NCI-H510A treated with DMSO at 0.1 percent for 48 hours (cell line): ENCODE data around the gene DLX1.
A peak's percentile ranks its signal among the peaks of the same experiment; 100 is the strongest.
"Not testable (repeated sequence)": the region's sequence is repeated elsewhere in the genome, so short reads cannot be mapped to it uniquely, and the experiment has no call there.

ENCODE experiments used
- DNase-seq: peaks from one replicate; lab custom pipeline; 2025; lab: John Stamatoyannopoulos, UW

Gene DLX1

DNA sequence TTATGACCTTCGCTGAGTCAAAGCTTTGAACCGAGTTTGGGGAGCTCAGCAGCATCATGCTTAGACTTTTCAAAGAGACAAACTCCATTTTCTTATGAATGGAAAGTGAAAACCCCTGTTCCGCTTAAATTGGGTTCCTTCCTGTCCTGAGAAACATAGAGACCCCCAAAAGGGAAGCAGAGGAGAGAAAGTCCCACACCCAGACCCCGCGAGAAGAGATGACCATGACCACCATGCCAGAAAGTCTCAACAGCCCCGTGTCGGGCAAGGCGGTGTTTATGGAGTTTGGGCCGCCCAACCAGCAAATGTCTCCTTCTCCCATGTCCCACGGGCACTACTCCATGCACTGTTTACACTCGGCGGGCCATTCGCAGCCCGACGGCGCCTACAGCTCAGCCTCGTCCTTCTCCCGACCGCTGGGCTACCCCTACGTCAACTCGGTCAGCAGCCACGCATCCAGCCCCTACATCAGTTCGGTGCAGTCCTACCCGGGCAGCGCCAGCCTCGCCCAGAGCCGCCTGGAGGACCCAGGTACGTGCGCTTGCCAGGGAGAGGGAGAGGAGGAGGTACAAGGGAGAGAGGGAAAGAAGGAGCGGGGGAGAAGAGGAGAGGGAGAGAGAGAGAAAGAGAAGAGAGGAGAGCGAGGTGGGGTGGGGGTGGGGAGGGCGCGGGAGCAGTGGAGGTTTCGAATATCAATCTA, at the start of gene DLX1:
Gene DLX1, plus strand, starts transcription at position 48 of the 700 bp plus-strand sequence. Its CDS starts 171 bp downstream, at position 219.
- DNase-seq, result peak; percentile 89

GRCh38 chr2:172038121-172038520, 47.2 kb upstream of the DLX1 start:
- no peak for DNase-seq

- no peak for DNase-seq
Observed at GRCh38 chr2:172038604-172039003, 46.7 kb upstream of the DLX1 start.

- DNase-seq, result no peak
Observed at GRCh38 chr2:172039011-172039704, 46.1 kb upstream of the DLX1 start.

DNA sequence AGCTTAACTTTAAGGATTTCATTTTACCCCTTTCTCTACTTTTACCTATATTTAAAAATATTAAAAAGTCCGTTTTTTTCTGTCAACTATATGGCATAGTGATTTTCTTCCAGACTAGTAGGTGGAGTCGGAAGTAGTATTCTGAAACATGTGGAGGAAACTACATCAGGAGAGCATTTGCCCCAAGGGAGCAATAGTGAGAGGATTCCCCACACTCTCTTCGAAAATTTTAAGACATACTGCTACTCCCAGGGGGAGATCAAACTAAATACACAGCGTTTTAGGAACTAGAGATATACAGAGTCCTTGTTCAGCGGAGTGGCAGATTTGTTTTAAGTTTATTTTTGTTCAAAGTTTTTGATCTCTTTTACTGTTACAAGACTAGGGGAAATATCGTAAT, 45.0 kb upstream of the DLX1 start:
- DNase-seq, result no peak

DNA sequence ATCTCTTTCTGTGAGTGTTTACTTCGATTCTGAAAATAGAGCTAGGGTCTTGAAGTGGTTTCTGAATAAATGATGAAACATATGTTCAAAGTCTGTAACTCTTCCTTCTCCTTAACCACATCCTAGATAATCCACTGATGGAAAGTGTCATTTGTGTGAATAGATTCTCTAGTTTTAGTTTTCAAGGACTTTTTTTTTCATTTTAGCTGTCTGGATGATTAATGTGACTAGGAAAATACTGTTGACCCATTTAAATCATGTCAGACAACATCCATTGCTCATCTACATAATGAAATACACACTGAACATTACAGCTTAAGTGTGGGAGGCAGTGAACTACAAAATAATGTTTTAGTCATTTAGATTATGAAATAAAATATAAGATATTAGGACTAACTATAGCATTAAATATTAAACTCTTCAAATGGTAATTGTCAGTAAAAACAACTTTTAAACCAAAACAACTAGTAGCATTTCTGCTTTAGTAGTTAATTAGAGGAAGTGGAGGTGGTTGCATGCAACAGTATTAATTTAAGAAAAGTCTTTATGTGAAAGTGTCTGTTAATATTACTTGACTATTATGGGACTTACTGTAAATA, 39.1 kb upstream of the DLX1 start:
- no peak for DNase-seq

GRCh38 chr2:172046866-172047565, 38.3 kb upstream of the DLX1 start:
- no peak for DNase-seq

GRCh38 chr2:172047566-172048507, 37.5 kb upstream of the DLX1 start:
- DNase-seq, result no peak

GRCh38 chr2:172048508-172049503, 36.5 kb upstream of the DLX1 start:
- no peak for DNase-seq

GRCh38 chr2:172049567-172050120, 35.7 kb upstream of the DLX1 start:
- DNase-seq, result no peak

DNA sequence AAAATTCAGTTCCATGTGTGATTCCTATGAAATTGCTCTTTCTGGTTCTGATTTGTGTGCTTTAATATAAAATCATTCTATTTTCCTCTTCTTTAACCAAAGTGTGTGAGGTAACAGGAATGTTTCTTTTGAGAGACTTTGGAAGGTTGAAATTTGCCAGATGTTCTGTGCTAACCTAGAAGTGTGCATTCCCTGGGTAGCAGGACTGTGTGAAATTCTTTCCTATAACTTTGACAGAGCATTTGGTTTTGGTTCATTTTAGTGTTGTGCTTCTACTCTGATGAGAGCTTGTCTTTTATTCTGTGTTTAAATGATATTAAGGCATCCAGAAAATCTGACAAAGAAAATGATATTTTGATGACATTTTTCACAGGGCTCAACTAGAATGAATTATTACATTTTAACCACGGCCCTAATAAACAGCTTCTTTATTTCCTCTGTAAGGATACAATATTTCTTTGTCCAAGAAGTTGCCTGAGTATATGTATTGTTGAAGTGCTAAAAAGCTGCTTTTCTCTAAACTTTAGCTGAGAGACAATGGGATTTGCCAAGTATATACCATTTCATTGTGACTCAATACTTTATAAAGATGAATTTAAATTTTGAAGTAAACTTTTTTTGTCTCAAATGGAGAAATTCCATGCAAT, 34.7 kb upstream of the DLX1 start:
- DNase-seq, result no peak

DNA sequence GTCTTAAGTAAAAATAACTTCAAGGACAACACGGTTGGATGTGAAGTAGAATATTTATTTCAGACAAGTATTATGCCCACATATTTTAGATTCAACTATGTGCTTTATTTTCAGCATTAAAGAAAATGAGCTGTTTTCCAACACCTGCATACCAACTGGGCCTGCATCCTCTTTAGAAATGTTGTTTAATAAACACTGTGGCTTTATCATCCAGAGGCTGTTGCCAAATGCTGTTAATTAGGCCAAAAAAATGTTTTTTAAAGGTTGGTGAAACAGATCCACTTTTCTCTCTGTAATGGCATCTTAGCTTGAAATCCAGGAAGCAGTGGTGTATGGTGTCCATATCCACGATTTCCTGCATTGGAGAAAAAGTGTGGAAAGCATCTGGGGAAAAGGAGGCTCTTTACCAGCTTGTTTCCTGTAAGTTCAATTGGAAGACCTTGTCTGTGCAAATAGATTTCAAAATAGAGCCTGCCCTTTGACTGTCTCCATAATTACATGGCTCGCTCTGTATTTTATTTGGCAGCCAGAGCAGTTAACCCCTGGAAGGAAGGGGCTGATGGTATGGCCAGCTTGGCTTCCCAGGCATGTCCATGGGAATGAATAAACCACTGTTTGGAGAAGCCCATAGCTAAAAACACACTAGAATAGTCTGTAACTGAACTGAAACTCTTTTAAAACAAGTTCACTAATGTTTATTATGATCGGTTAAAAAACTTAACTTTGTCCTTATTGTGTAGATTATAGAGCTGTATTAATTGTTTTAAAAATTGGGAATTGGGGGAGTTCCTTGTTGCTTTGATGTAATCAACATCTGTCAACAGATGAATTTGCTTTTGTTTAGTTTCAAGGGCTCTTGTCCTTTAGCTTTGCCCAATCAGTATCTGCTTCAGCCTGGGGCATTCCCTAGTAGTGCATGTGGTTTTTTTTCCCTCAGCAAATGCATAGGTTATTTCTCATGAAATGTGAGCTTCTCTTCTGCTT, 33.0 kb upstream of the DLX1 start:
- DNase-seq, result peak; percentile 92

GRCh38 chr2:172053486-172053885, 31.8 kb upstream of the DLX1 start:
- DNase-seq, result no peak

GRCh38 chr2:172056293-172056692, 29.0 kb upstream of the DLX1 start:
- no peak for DNase-seq

DNA sequence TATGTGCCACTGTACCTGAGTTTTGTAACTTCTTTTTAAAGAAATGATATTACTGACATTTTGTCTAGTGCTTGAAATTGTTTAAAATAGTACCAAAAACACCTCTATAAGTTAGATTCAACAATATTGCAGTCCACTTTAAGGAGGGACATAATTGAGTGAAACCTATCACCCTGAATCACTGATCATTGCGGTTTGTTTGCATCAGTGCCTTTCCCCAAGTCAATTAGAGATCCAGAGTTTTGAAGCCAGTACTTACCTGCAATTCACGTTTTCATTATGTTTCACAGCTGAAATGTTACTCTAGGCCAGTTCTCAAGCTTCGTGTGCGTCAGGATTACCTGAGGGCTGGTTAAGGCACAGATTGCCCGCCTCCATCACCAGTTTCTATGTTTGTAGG, 26.6 kb upstream of the DLX1 start:
- no peak for DNase-seq

DNA sequence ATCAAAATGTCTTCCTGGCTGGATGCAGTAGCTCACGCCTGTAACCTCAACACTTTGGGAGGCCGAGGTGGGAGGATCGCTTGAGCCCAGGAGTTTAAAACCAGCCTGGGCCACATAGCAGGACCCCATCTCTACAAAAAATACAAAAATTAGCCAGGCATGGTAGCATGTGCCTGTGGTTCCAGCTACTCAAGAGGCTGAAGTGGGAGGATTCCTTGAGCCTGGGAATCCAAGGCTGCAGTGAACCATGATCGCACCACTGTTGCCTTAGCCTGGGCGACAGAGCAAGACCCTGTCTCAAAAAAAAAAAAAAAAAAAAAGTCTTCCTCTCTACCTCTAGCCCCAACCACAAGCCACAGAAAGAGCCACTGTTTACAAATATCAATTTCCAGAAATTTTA, 25.2 kb upstream of the DLX1 start:
- DNase-seq, result not testable (repeated sequence)

DNA sequence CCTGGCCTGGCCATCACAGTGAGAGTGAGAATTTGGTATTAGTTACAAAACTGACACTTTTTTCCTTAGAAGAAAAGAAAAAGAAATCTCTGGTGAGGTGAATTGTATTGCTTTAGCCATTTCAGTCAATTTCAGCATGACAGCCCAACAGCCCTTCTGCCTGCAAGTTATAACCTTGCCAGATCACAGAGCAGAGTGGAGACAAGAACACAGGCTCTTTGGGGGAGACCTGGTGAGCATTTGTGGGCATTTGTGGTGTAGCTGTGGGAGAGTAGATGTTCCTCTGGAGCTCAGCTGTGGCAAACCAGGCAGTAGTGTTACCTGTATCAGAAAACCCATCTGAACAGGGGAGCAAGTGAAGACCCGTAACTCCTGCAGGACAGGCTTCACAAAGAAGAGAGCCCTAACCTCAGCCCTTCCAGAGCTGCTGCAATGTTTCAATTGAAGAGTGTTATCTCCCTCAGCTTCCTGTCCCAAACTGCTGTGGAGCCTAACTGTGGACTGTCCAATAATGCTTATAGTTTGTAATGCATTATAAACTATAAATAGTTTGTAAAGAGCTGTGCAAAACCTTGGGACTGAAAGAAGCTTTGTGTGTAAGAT, 22.8 kb upstream of the DLX1 start:
- no peak for DNase-seq

DNA sequence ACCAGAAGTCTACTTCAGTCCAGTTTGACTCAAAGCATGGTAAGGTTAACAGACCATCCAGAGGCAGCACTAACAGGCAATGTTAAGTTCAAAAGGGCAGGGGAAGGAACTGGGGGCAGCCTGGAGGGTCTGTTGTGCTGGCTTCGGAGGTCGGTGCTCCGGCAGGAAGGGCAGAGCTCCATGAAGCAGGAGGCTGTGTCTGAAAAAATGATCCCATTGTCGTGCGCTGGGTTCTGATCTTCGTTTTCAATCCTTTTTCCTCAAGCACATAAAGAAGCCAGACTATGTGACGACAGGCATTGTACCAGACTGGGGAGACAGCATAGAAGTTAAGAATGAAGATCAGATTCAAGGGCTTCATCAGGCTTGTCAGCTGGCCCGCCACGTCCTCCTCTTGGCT, 21.9 kb upstream of the DLX1 start:
- DNase-seq, result no peak
